ENCODE results near the gene MTUS2.
A peak's percentile ranks its signal among the peaks of the same experiment; 100 is the strongest.

Gene MTUS2

DNA sequence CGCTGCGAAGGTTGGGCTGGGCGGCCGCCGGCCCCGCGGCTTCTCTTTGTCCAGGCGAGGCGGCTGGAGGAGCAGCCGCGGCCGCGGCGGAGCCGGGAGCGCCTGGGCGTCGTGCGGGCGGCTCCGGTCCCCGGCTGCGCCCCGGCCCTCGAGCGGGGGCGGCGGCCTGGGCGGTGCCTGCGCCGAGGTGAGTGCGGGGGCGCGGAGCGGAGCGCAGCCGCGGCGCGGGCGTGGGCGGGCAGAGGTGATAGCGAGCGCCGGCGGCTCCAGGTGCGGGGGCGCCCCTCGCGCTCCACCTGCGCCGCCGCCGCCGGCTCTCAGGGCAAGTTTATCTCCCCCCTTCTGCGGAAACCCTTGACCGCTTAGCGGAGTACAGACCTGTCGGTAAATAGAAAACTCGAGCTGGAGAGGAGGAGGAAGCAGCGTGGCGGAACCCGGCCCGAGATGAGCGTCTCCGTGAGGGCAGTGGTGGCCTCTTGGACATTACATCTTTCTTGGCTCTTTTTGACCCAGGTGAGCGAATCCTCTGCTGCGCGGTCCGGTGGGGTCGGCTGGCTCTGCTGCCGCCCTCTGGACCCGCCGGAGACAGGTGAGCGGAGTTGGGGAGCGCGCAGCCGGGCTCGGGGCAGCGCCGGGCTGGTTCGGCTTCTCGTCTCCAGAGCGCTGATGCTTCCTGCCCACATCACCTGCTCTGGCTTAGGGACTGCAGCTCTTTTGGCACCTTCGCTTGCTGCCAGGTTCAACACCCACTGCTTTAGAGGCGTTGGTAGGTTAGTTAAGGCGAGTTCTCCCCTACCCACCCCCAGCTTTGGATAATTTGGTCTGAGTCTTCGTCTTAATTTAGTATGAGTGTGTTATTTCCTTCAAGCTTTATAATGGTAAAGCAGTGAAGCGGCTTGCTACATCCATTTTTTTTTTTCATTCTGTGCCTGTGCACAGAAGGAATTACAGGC is at the start of gene MTUS2:
TSS of gene MTUS2 (plus strand) at position 241 of the 953 bp plus-strand sequence.
- Mint-ChIP-seq H3K9me3 (peaks cover 22% of the 10 kb centered on the region), H3K4me3 (peak within 1 kb of the TSS; percentile 41), H3K4me1 (ENCODE audit: low read depth) (peaks cover 2% of the 10 kb centered on the region), H3K36me3 (ENCODE audit: low read depth) (peaks cover 2% of the 10 kb centered on the region), H3K27ac (no peak within 1 kb of the TSS), H3K27me3 (ENCODE audit: low read depth) (peaks cover 51% of the 10 kb centered on the region)

GRCh38 chr13:28778308-28779215 is 41.6 kb upstream of the MTUS2 start:
- Mint-ChIP-seq H3K9me3 (peaks cover 13% of the 10 kb centered on the region), H3K27me3 (ENCODE audit: low read depth) (peaks cover 19% of the 10 kb centered on the region), H3K4me3 (no peak overlapping the region), H3K27ac (no peak overlapping the region), H3K4me1 (ENCODE audit: low read depth) (no peaks in the 10 kb centered on the region), H3K36me3 (ENCODE audit: low read depth) (no peaks in the 10 kb centered on the region)

- Mint-ChIP-seq H3K27me3 (ENCODE audit: low read depth) (peaks cover 51% of the 10 kb centered on the region), H3K4me3 (no peak overlapping the region), H3K36me3 (ENCODE audit: low read depth) (no peaks in the 10 kb centered on the region), H3K4me1 (ENCODE audit: low read depth) (no peaks in the 10 kb centered on the region), H3K27ac (no peak overlapping the region), H3K9me3 (no peaks in the 10 kb centered on the region)
These were observed 27.1 kb upstream of the MTUS2 start for GRCh38 chr13:28792992-28793391.

GRCh38 chr13:28794396-28794795 is 25.7 kb upstream of the MTUS2 start:
- Mint-ChIP-seq H3K4me1 (ENCODE audit: low read depth) (no peaks in the 10 kb centered on the region), H3K4me3 (no peak overlapping the region), H3K27ac (no peak overlapping the region), H3K9me3 (no peaks in the 10 kb centered on the region), H3K27me3 (ENCODE audit: low read depth) (peaks cover 51% of the 10 kb centered on the region), H3K36me3 (ENCODE audit: low read depth) (no peaks in the 10 kb centered on the region)

- no peaks in the 10 kb centered on the region for H3K9me3 Mint-ChIP-seq
- no peak overlapping the region for H3K27ac Mint-ChIP-seq
These were observed 23.2 kb upstream of the MTUS2 start for GRCh38 chr13:28796938-28797257.

GRCh38 chr13:28805193-28805819 is 14.8 kb upstream of the MTUS2 start:
- Mint-ChIP-seq H3K4me3 (no peak overlapping the region), H3K9me3 (peaks cover 5% of the 10 kb centered on the region), H3K4me1 (ENCODE audit: low read depth) (no peaks in the 10 kb centered on the region), H3K36me3 (ENCODE audit: low read depth) (no peaks in the 10 kb centered on the region), H3K27ac (no peak overlapping the region), H3K27me3 (ENCODE audit: low read depth) (peaks cover 3% of the 10 kb centered on the region)

More at GRCh38 chr13:28796938-28797257, 23.2 kb upstream of the MTUS2 start:
- no peaks in the 10 kb centered on the region for H3K4me1 Mint-ChIP-seq (ENCODE audit: low read depth)
- no peaks in the 10 kb centered on the region for H3K36me3 Mint-ChIP-seq (ENCODE audit: low read depth)
- H3K4me3 Mint-ChIP-seq = no peak overlapping the region
- peaks cover 34% of the 10 kb centered on the region for H3K27me3 Mint-ChIP-seq (ENCODE audit: low read depth)

DNA sequence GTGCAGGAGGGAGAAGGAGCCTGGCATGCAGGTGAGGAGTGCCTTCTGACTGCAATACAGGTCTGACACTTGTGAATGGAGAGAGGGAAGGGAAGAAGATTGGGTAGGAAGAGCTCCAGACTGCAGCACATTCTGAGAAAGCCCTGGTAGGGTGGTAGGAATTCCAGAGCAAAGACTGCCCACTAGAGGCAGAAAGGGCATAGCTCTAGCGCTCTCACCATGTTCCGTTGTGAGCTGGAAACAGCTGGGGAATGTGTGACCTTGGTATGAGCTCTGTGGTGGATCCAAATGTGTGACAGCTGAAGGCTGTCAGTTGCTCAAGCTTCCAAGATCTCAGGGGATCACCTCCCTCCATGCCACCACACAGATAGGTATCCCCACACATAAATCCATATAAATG is 2.9 kb upstream of the MTUS2 start:
- peaks cover 48% of the 10 kb centered on the region for H3K27me3 Mint-ChIP-seq (ENCODE audit: low read depth)

GRCh38 chr13:28819046-28819730 is 951 bp upstream of the MTUS2 start:
- Mint-ChIP-seq H3K27me3 (ENCODE audit: low read depth) (peaks cover 54% of the 10 kb centered on the region), H3K27ac (no peak overlapping the region), H3K36me3 (ENCODE audit: low read depth) (peaks cover 2% of the 10 kb centered on the region), H3K4me3 (no peak overlapping the region), H3K4me1 (ENCODE audit: low read depth) (peaks cover 2% of the 10 kb centered on the region), H3K9me3 (peaks cover 16% of the 10 kb centered on the region)

More for the DNA sequence above, 2.9 kb upstream of the MTUS2 start:
- H3K4me3 Mint-ChIP-seq = no peak overlapping the region
- peaks cover 2% of the 10 kb centered on the region for H3K36me3 Mint-ChIP-seq (ENCODE audit: low read depth)
- H3K27ac Mint-ChIP-seq = no peak overlapping the region
- H3K4me1 Mint-ChIP-seq (ENCODE audit: low read depth) = peaks cover 2% of the 10 kb centered on the region
- H3K9me3 Mint-ChIP-seq = peaks cover 6% of the 10 kb centered on the region

- no peak overlapping the region for H3K27ac Mint-ChIP-seq
- peaks cover 54% of the 10 kb centered on the region for H3K27me3 Mint-ChIP-seq (ENCODE audit: low read depth)
- H3K4me1 Mint-ChIP-seq (ENCODE audit: low read depth) = peaks cover 2% of the 10 kb centered on the region
- H3K9me3 Mint-ChIP-seq = peaks cover 21% of the 10 kb centered on the region
- peaks cover 2% of the 10 kb centered on the region for H3K36me3 Mint-ChIP-seq (ENCODE audit: low read depth)
- H3K4me3 Mint-ChIP-seq = no peak overlapping the region
These were observed 422 bp upstream of the MTUS2 start for GRCh38 chr13:28819735-28820098.

DNA sequence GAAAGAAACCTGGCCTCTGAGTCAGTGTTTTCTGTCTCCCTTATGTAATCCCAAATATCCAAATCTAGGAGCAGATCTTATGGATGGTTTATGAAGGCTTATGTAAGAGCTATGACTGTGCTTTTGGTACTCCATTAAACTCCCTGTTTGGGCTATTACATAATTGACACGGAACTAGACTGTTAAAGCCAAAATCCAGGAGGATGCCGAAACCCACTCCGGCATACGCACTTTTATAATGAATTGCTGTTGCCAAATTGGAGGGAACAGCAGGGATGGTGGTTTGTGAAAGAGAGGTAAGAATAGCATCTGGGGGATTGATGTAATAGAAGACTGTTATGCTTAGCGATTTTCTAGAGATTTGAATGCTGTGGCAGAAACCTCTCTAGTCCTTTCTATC is 2.0 kb downstream of the MTUS2 start:
- Mint-ChIP-seq H3K27ac (no peak overlapping the region), H3K4me3 (no peak overlapping the region), H3K4me1 (ENCODE audit: low read depth) (peaks cover 2% of the 10 kb centered on the region), H3K9me3 (peaks cover 16% of the 10 kb centered on the region), H3K27me3 (ENCODE audit: low read depth) (peaks cover 45% of the 10 kb centered on the region), H3K36me3 (ENCODE audit: low read depth) (no peaks in the 10 kb centered on the region)

GRCh38 chr13:28822801-28823200 is 2.7 kb downstream of the MTUS2 start:
- no peak overlapping the region for H3K4me3 Mint-ChIP-seq
- H3K27me3 Mint-ChIP-seq (ENCODE audit: low read depth) = peaks cover 38% of the 10 kb centered on the region
- no peaks in the 10 kb centered on the region for H3K36me3 Mint-ChIP-seq (ENCODE audit: low read depth)
- H3K27ac Mint-ChIP-seq = no peak overlapping the region
- peaks cover 2% of the 10 kb centered on the region for H3K4me1 Mint-ChIP-seq (ENCODE audit: low read depth)
- H3K9me3 Mint-ChIP-seq = peaks cover 20% of the 10 kb centered on the region

DNA sequence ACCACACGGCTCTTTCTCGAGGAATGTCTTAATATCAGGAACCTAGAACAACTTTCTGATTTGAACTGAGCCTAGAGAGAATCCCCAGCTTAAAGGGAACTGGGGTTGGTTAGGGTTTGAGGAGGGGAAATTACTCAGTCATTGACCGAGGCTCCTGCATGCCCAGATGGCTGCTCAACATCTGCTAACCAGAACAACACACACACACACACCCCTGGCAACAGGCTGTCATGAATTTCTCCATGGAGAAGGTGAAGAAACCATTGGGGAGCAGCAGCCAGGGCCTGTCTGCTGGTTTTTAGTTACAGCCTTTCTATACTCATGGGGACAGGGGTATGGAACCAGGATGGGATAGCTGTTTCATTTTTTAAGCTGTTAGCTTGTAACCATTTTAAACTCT is 5.2 kb downstream of the MTUS2 start:
- H3K27me3 Mint-ChIP-seq (ENCODE audit: low read depth) = peaks cover 24% of the 10 kb centered on the region
- H3K9me3 Mint-ChIP-seq = peaks cover 34% of the 10 kb centered on the region
- H3K36me3 Mint-ChIP-seq (ENCODE audit: low read depth) = no peaks in the 10 kb centered on the region
- H3K4me3 Mint-ChIP-seq = no peak overlapping the region
- H3K4me1 Mint-ChIP-seq (ENCODE audit: low read depth) = peaks cover 2% of the 10 kb centered on the region
- H3K27ac Mint-ChIP-seq = no peak overlapping the region

DNA sequence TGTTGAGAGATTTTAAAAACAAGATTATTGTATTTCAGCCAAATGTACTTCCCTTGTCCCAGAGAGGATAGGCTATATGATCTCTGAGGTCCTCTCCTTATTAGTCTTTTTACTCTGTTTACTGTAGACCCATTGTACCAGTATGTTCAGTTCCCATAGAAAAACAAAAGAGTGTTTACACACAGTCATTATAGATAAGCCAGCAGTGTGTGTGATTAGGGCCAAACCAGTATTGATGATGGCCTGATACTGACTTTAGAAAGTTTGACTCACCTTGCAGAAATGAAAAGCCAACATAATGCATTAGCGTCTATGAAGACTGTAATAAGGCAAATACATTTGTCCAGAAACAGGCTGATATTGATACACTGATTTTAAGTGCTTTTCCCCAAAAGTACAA is 6.2 kb downstream of the MTUS2 start:
- Mint-ChIP-seq H3K27me3 (ENCODE audit: low read depth) (peaks cover 14% of the 10 kb centered on the region), H3K4me1 (ENCODE audit: low read depth) (no peaks in the 10 kb centered on the region), H3K36me3 (ENCODE audit: low read depth) (no peaks in the 10 kb centered on the region), H3K27ac (no peak overlapping the region), H3K9me3 (peaks cover 44% of the 10 kb centered on the region), H3K4me3 (no peak overlapping the region)

DNA sequence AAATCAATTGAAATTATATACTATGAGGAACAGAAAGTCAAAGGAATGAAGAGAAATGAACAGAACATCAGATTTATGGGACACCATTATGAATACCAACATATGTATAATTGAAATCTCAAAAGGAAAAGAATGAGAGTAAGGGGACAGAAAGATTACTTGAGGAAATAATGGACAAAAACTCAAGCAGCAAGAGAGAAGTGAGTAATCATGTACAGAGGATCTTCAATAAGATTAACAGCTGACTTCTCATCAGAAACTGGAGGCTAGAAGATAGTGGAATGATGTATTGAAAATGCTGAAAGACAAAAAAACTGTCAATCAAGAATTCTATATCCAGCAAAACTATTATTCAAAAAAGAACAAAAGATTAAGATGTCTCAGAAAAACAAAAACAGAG is 10.4 kb downstream of the MTUS2 start:
- Mint-ChIP-seq H3K27me3 (ENCODE audit: low read depth) (no peaks in the 10 kb centered on the region), H3K4me1 (ENCODE audit: low read depth) (no peaks in the 10 kb centered on the region), H3K4me3 (no peak overlapping the region), H3K27ac (no peak overlapping the region), H3K36me3 (ENCODE audit: low read depth) (no peaks in the 10 kb centered on the region), H3K9me3 (peaks cover 29% of the 10 kb centered on the region)

Data from T-helper 1 cell treated with Interleukin-12 subunit alpha and Interleukin-12 subunit beta and Interleukin-4 antibody, amounts not matched to agents 30 μg/mL and 1 μg/mL, for 36 hours (primary cell).